WTC11 (cell line): ENCODE data around the gene ZFP36L2. TPM values are rescaled to one million over a fixed set of nuclear protein-coding genes. Genes with fewer than 3 reads are reported as not detected.

Source experiments
- ATAC-seq: fragments of 200-7000 bp; cut with Tn5 transposase; 2 replicates; pipeline ENCODE4 v1.10.0; 2021; ENCODE audit warnings: mild to moderate bottlenecking, moderate library complexity
- CTCF ChIA-PET: fragments of 300-600 bp; sonication (Branson Sonifier 250); formaldehyde crosslinking; loops from one replicate; lab custom pipeline; 2021; ENCODE audit warnings: antibody characterized with exemption; lab: Charles Lee
- POLR2A ChIA-PET: fragments of 350-600 bp; sonication (Branson Sonifier 250); formaldehyde crosslinking; loops from one replicate; lab custom pipeline; 2021; ENCODE audit warnings: antibody characterized with exemption; lab: Charles Lee
- DNase-seq: peaks from one replicate; pipeline ENCODE4 v3.0.0; 2021; ENCODE audit warnings: low spot score
- H3K27ac Mint-ChIP-seq: 2 replicates; pipeline ENCODE4 v1.8.0; 2021; ENCODE audit warnings: mixed read lengths
- H3K27me3 Mint-ChIP-seq: 2 replicates; pipeline ENCODE4 v1.8.0; 2021; ENCODE audit warnings: low read depth, mild to moderate bottlenecking, moderate library complexity, mixed read lengths
- H3K36me3 Mint-ChIP-seq: 2 replicates; pipeline ENCODE4 v1.8.0; 2021; ENCODE audit warnings: mixed read lengths
- H3K4me1 Mint-ChIP-seq: 2 replicates; pipeline ENCODE4 v1.8.0; 2022; ENCODE audit warnings: mixed read lengths
- H3K4me3 Mint-ChIP-seq: 2 replicates; pipeline ENCODE4 v1.8.0; 2021; ENCODE audit warnings: mild to moderate bottlenecking, moderate library complexity, mixed read lengths
- H3K9me3 Mint-ChIP-seq: 2 replicates; pipeline ENCODE4 v1.8.0; 2021; ENCODE audit warnings: mixed read lengths
- ATF1 ChIP-seq: sonication (generic); formaldehyde crosslinking; IDR thresholded peaks from 2 replicates; pipeline ENCODE4 v1.8.1; 2023; ENCODE audit warnings: mild to moderate bottlenecking, moderate library complexity, missing genetic modification reagents
- EMX1 ChIP-seq: fragments of 250-450 bp; sonication (Bioruptor Pico); IDR thresholded peaks from 2 replicates; pipeline ENCODE4 v1.8.0; 2021; ENCODE audit warnings: mild to moderate bottlenecking
- ETV6 ChIP-seq: sonication (generic); formaldehyde crosslinking; IDR thresholded peaks from 2 replicates; pipeline ENCODE4 v1.8.1; 2022; ENCODE audit warnings: mild to moderate bottlenecking, missing genetic modification reagents
- NR1H2 ChIP-seq: sonication (generic); formaldehyde crosslinking; IDR thresholded peaks from 2 replicates; pipeline ENCODE4 v1.9.0; 2021; ENCODE audit warnings: mild to moderate bottlenecking, moderate library complexity, missing genetic modification reagents
- RELA ChIP-seq: sonication (generic); formaldehyde crosslinking; IDR thresholded peaks from 2 replicates; pipeline ENCODE4 v1.8.1; 2022; ENCODE audit warnings: missing genetic modification reagents, mild to moderate bottlenecking, borderline replicate concordance
- SMAD3 ChIP-seq: sonication (generic); formaldehyde crosslinking; IDR thresholded peaks from 2 replicates; pipeline ENCODE4 v1.8.0; 2022; ENCODE audit warnings: missing genetic modification reagents, mild to moderate bottlenecking, borderline replicate concordance
- TEAD1 ChIP-seq: sonication (generic); formaldehyde crosslinking; IDR thresholded peaks from 2 replicates; pipeline ENCODE4 v1.8.0; 2022; ENCODE audit warnings: mild to moderate bottlenecking, missing genetic modification reagents
- USF1 ChIP-seq: sonication (generic); formaldehyde crosslinking; IDR thresholded peaks from 2 replicates; pipeline ENCODE4 v1.8.0; 2022; ENCODE audit warnings: mild to moderate bottlenecking, missing genetic modification reagents
- ZBTB43 ChIP-seq: sonication (generic); formaldehyde crosslinking; IDR thresholded peaks from 2 replicates; pipeline ENCODE4 v1.8.1; 2023; ENCODE audit warnings: mild to moderate bottlenecking, missing genetic modification reagents
- ZNF121 ChIP-seq: sonication (generic); formaldehyde crosslinking; IDR thresholded peaks from 2 replicates; pipeline ENCODE4 v1.8.0; 2023; ENCODE audit warnings: missing genetic modification reagents
- ZNF232 ChIP-seq: sonication (generic); formaldehyde crosslinking; IDR thresholded peaks from 2 replicates; pipeline ENCODE4 v1.8.0; 2022; ENCODE audit warnings: mild to moderate bottlenecking, missing genetic modification reagents
- ZNF423 ChIP-seq: fragments of 250-450 bp; sonication (Bioruptor Pico); IDR thresholded peaks from 2 replicates; pipeline ENCODE4 v2.1.2; 2022; ENCODE audit warnings: mild to moderate bottlenecking, moderate library complexity
- ZNF512 ChIP-seq: sonication (generic); formaldehyde crosslinking; IDR thresholded peaks from 2 replicates; pipeline ENCODE4 v1.8.1; 2022; ENCODE audit warnings: missing genetic modification reagents, borderline replicate concordance
- total RNA-seq: library from RNA; stranded (reverse); gene quantifications from 3 replicates; pipeline ENCODE4 v1.2.3, GENCODE V29; 2021
- TF ChIP-seq, protein P1 (sequence below): sonication (generic); formaldehyde crosslinking; IDR thresholded peaks from 2 replicates; pipeline ENCODE4 v1.8.1; 2022; ENCODE audit warnings: low read depth, missing genetic modification reagents, borderline replicate concordance
- TF ChIP-seq, protein P2 (sequence below): sonication (generic); formaldehyde crosslinking; IDR thresholded peaks from 2 replicates; pipeline ENCODE4 v1.8.1; 2023; ENCODE audit warnings: mild to moderate bottlenecking, missing genetic modification reagents, borderline replicate concordance
- TF ChIP-seq, protein P3 (sequence below): fragments of 250-450 bp; sonication (Bioruptor Pico); conservative IDR thresholded peaks from 2 replicates; pipeline ENCODE4 v1.9.0; 2021; ENCODE audit warnings: mild to moderate bottlenecking
- TF ChIP-seq, protein P4 (sequence below): sonication (generic); formaldehyde crosslinking; IDR thresholded peaks from 2 replicates; pipeline ENCODE4 v1.8.1; 2023; ENCODE audit warnings: mild to moderate bottlenecking, moderate library complexity, missing genetic modification reagents
- TF ChIP-seq, protein P5 (sequence below): sonication (generic); formaldehyde crosslinking; IDR thresholded peaks from 2 replicates; pipeline ENCODE4 v1.8.1; 2023; ENCODE audit warnings: mild to moderate bottlenecking, missing genetic modification reagents, moderate library complexity

ZFP36L2 gene
- total RNA-seq, 1 experiment from 2014 or later = 50.4 TPM

- Mint-ChIP-seq H3K9me3 (no peaks in the 10 kb centered on the region), H3K4me1 (peaks cover 66% of the 10 kb centered on the region), H3K36me3 (no peaks in the 10 kb centered on the region), H3K27me3 (no peaks in the 10 kb centered on the region), H3K4me3 (no peak overlapping the region), H3K27ac (peak overlapping the region; percentile 94)
- DNase-seq = no peak
- CTCF ChIA-PET = interaction anchor here (0.6 to 4.1 kb wide), 9 partner anchors 9 to 357 kb away, joined by 3 to 29 read pairs (median 8); partner anchors contain the start of gene ZFP36L2
- POLR2A ChIA-PET = interaction anchor here (0.6 to 1.2 kb wide), 2 partner anchors 11 to 361 kb away, joined by 4 read pairs; partner anchors contain the start of gene ZFP36L2
- ATAC-seq = no peak
- TF ChIP-seq TEAD1 (CRISPR knock-in tag) = no peak
- TF ChIP-seq, protein P1, sequence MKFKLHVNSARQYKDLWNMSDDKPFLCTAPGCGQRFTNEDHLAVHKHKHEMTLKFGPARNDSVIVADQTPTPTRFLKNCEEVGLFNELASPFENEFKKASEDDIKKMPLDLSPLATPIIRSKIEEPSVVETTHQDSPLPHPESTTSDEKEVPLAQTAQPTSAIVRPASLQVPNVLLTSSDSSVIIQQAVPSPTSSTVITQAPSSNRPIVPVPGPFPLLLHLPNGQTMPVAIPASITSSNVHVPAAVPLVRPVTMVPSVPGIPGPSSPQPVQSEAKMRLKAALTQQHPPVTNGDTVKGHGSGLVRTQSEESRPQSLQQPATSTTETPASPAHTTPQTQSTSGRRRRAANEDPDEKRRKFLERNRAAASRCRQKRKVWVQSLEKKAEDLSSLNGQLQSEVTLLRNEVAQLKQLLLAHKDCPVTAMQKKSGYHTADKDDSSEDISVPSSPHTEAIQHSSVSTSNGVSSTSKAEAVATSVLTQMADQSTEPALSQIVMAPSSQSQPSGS = no peak
- no peak for TF ChIP-seq ZBTB43
- TF ChIP-seq, protein P2, sequence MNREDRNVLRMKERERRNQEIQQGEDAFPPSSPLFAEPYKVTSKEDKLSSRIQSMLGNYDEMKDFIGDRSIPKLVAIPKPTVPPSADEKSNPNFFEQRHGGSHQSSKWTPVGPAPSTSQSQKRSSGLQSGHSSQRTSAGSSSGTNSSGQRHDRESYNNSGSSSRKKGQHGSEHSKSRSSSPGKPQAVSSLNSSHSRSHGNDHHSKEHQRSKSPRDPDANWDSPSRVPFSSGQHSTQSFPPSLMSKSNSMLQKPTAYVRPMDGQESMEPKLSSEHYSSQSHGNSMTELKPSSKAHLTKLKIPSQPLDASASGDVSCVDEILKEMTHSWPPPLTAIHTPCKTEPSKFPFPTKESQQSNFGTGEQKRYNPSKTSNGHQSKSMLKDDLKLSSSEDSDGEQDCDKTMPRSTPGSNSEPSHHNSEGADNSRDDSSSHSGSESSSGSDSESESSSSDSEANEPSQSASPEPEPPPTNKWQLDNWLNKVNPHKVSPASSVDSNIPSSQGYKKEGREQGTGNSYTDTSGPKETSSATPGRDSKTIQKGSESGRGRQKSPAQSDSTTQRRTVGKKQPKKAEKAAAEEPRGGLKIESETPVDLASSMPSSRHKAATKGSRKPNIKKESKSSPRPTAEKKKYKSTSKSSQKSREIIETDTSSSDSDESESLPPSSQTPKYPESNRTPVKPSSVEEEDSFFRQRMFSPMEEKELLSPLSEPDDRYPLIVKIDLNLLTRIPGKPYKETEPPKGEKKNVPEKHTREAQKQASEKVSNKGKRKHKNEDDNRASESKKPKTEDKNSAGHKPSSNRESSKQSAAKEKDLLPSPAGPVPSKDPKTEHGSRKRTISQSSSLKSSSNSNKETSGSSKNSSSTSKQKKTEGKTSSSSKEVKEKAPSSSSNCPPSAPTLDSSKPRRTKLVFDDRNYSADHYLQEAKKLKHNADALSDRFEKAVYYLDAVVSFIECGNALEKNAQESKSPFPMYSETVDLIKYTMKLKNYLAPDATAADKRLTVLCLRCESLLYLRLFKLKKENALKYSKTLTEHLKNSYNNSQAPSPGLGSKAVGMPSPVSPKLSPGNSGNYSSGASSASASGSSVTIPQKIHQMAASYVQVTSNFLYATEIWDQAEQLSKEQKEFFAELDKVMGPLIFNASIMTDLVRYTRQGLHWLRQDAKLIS = no peak
- TF ChIP-seq ZNF512 (CRISPR knock-in tag) = no peak
- TF ChIP-seq EMX1 (CRISPR knock-in tag) = no peak
- TF ChIP-seq RELA (CRISPR knock-in tag) = no peak
- TF ChIP-seq SMAD3 = no peak
- no peak for TF ChIP-seq USF1 (CRISPR knock-in tag)
- TF ChIP-seq ZNF121 (CRISPR knock-in tag) = no peak
- TF ChIP-seq ZNF232 (CRISPR knock-in tag) = no peak
- TF ChIP-seq, protein P3, sequence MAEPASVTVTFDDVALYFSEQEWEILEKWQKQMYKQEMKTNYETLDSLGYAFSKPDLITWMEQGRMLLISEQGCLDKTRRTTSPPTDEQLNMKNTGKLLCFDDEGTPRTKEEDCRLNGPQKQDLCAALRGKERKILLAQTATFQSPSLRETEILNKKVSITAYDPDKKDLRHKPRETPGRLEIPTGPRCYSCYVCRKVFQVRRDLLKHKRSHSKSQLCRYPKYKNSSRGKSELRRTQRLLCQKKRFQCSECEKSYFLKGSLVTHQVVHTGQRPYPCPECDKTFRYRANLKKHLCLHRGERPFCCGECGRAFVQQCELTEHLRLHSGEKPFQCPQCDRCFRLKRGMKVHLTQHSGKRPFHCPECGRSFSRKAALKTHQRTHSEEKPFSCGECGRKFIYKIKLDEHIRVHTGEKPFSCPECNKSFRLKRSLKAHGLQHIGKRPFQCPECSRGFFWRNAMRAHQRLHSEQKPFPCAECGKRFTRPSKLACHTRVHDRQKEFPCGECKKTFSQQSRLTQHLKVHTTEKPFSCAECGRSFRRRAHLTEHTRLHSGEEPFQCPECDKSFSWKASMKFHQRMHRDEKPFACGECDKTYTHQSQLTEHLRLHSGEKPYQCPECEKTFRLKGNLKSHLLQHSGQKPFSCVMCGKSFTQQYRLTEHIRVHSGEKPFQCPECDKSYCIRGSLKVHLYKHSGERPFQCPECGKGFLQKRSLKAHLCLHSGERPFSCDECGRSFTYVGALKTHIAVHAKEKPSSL (CRISPR knock-in tag) = no peak
- no peak for TF ChIP-seq ZNF423 (CRISPR knock-in tag)
- TF ChIP-seq ATF1 (CRISPR knock-in tag) = no peak
- TF ChIP-seq, protein P4, sequence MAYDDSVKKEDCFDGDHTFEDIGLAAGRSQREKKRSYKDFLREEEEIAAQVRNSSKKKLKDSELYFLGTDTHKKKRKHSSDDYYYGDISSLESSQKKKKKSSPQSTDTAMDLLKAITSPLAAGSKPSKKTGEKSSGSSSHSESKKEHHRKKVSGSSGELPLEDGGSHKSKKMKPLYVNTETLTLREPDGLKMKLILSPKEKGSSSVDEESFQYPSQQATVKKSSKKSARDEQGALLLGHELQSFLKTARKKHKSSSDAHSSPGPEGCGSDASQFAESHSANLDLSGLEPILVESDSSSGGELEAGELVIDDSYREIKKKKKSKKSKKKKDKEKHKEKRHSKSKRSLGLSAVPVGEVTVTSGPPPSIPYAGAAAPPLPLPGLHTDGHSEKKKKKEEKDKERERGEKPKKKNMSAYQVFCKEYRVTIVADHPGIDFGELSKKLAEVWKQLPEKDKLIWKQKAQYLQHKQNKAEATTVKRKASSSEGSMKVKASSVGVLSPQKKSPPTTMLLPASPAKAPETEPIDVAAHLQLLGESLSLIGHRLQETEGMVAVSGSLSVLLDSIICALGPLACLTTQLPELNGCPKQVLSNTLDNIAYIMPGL (CRISPR knock-in tag) = no peak
- no peak for TF ChIP-seq NR1H2 (CRISPR knock-in tag)
- TF ChIP-seq, protein P5, sequence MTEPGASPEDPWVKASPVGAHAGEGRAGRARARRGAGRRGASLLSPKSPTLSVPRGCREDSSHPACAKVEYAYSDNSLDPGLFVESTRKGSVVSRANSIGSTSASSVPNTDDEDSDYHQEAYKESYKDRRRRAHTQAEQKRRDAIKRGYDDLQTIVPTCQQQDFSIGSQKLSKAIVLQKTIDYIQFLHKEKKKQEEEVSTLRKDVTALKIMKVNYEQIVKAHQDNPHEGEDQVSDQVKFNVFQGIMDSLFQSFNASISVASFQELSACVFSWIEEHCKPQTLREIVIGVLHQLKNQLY (CRISPR knock-in tag) = no peak
- TF ChIP-seq ETV6 (CRISPR knock-in tag) = no peak
These were observed 10.6 kb downstream of the ZFP36L2 start for GRCh38 chr2:43215673-43216255.
